Activated CD8-positive, alpha-beta T cell treated with anti-CD3 and anti-CD28 coated beads for 36 hours (primary cell): ENCODE measurements around the gene HDGFL2. TPM values are rescaled to one million over a fixed set of nuclear protein-coding genes. Genes with fewer than 3 reads are reported as not detected.

Experiments used
- ATAC-seq: fragments of 200-7000 bp; cut with Tn5 transposase; one replicate; pipeline ENCODE4 v1.10.0; 2021; ENCODE audit warnings: mild to moderate bottlenecking, moderate library complexity
- CTCF ChIA-PET: fragments of 350-600 bp; sonication (Branson Sonifier 250); formaldehyde crosslinking; loops from one replicate; lab custom pipeline; 2021; ENCODE audit warnings: antibody characterized with exemption; lab: Charles Lee
- POLR2A ChIA-PET: fragments of 350-600 bp; sonication (Branson Sonifier 250); formaldehyde crosslinking; loops from one replicate; lab custom pipeline; 2021; ENCODE audit warnings: antibody characterized with exemption; lab: Charles Lee
- DNase-seq: peaks from one replicate; pipeline ENCODE4 v3.0.0-alpha.2; 2020
- H3K27ac Mint-ChIP-seq: one replicate; pipeline ENCODE4 v1.8.0; 2021; ENCODE audit warnings: mild to moderate bottlenecking, mixed read lengths
- H3K27me3 Mint-ChIP-seq: one replicate; pipeline ENCODE4 v1.8.0; 2021; ENCODE audit warnings: mixed read lengths
- H3K36me3 Mint-ChIP-seq: one replicate; pipeline ENCODE4 v1.8.0; 2021; ENCODE audit warnings: low read depth, mixed read lengths
- H3K4me1 Mint-ChIP-seq: one replicate; pipeline ENCODE4 v1.8.0; 2021; ENCODE audit warnings: low read depth, mixed read lengths
- H3K4me3 Mint-ChIP-seq: one replicate; pipeline ENCODE4 v1.8.0; 2021; ENCODE audit warnings: mild to moderate bottlenecking, moderate library complexity, mixed read lengths
- H3K9me3 Mint-ChIP-seq: one replicate; pipeline ENCODE4 v1.8.0; 2021; ENCODE audit warnings: mixed read lengths
- intact Hi-C: fragments of 100-400 bp; cut with micrococcal nuclease; formaldehyde crosslinking; loops from one replicate; pipeline ENCODE4 v1.10.0; 2022
- total RNA-seq, 2 experiments: library from RNA; stranded (reverse); gene quantifications; one replicate each; pipeline ENCODE4 v1.2.3, GENCODE V29; 2021
- TF ChIP-seq, protein P1 (sequence below): fragments of 200-600 bp; IDR thresholded peaks from one replicate; pipeline ENCODE4 v1.8.0; 2022; ENCODE audit warnings: antibody characterized with exemption, mild to moderate bottlenecking

Gene HDGFL2
- total RNA-seq, 2 experiments from 2014 or later = 37.5 to 44.0 TPM

DNA sequence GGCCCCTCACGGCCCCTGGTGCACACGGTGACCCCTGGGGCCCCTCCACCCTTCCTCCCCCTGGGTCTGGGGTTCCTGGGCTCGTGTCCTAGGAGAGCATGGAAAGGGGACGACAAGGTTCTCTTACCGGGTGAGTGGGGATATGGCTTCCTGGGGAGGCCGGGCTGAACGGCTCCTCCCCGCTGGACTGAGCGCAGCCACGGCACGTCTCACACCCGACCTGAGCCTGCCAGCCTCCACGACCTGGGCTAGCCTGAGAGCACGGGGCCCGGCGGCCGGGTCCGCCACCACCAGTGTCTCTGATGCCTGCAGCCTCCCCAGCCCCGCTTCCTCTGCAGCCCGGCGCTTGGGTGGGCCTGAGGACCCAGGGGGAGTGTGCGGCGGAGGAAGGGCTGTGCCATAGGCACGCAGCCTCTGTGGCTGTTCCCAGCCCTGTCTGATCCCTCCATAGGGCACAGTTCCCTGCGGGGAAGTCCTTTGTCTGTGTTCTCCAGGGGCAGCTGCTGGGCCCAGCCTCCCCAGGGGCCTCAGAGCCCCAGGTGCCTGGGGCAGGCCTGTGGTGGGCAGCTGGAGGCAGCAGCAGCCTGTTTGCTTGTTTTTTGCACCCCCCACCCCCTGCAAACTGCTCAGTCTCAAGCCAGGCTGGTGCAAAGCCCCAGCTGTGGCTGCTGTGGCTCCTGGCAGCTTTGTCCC is 31.2 kb downstream of the HDGFL2 start:
- TF ChIP-seq, protein P1, sequence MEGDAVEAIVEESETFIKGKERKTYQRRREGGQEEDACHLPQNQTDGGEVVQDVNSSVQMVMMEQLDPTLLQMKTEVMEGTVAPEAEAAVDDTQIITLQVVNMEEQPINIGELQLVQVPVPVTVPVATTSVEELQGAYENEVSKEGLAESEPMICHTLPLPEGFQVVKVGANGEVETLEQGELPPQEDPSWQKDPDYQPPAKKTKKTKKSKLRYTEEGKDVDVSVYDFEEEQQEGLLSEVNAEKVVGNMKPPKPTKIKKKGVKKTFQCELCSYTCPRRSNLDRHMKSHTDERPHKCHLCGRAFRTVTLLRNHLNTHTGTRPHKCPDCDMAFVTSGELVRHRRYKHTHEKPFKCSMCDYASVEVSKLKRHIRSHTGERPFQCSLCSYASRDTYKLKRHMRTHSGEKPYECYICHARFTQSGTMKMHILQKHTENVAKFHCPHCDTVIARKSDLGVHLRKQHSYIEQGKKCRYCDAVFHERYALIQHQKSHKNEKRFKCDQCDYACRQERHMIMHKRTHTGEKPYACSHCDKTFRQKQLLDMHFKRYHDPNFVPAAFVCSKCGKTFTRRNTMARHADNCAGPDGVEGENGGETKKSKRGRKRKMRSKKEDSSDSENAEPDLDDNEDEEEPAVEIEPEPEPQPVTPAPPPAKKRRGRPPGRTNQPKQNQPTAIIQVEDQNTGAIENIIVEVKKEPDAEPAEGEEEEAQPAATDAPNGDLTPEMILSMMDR = no peak
- H3K4me1 Mint-ChIP-seq = peaks cover 8% of the 10 kb centered on the region
- no peak overlapping the region for H3K27ac Mint-ChIP-seq
- H3K36me3 Mint-ChIP-seq = peaks cover 3% of the 10 kb centered on the region
- DNase-seq (no peak), ATAC-seq (no peak)
- ChIA-PET POLR2A (no interaction called here), CTCF (interaction anchor here (1.2 kb wide), 1 partner anchor 22 kb away, joined by 4 read pairs; no protein-coding TSS in a partner anchor)
- H3K4me3 Mint-ChIP-seq = no peak overlapping the region
- intact Hi-C loops = no loop called here
- H3K9me3 Mint-ChIP-seq = no peaks in the 10 kb centered on the region
- H3K27me3 Mint-ChIP-seq = no peaks in the 10 kb centered on the region

DNA sequence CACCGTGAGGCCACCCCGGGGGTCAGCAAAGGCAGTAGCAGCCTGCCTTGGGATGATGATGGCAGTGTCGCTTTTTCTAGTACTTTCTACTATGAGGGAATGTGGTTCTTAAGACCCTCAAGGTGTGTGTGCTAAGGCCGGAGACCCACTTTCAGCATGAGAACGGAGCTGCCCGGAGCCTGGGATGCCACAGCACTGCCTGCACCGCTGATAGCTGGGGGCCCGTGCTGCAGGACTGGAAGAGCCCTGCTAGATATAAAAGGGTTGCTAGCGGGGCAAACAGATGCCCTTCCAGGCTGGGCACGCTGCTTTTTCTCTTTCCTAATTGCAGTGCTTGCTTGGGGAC is 31.7 kb downstream of the HDGFL2 start:
- intact Hi-C loops = no loop called here
- ATAC-seq = no peak
- no peak overlapping the region for H3K4me3 Mint-ChIP-seq
- DNase-seq = no peak
- no peaks in the 10 kb centered on the region for H3K27me3 Mint-ChIP-seq
- no peaks in the 10 kb centered on the region for H3K9me3 Mint-ChIP-seq
- TF ChIP-seq, protein P1 = no peak
- H3K27ac Mint-ChIP-seq = no peak overlapping the region
- H3K36me3 Mint-ChIP-seq = peaks cover 3% of the 10 kb centered on the region
- H3K4me1 Mint-ChIP-seq = peaks cover 8% of the 10 kb centered on the region
- ChIA-PET POLR2A (no interaction called here), CTCF (interaction anchor here (1.2 kb wide), 1 partner anchor 22 kb away, joined by 4 read pairs; no protein-coding TSS in a partner anchor)

DNA sequence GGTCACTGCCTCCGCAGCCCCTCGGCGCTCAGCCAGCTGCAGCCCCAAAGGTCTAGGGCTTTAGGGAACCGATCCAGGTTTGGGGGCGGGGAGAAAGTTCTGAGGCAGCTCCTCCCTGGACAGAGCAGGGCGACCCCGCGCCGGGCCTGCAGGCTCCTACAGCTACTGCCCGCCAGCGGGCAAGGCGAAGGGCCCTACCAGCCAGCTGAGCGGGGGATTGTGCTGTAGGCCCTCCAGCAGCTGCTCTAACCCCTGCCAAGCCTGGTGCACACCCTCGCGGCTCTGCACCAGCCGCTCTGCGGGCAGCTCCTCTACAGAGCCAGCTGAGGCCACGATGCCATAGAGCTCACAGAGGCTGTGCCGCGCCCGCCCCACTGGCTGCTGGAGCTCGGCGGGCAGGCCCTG is 32.2 kb downstream of the HDGFL2 start:
- H3K27ac Mint-ChIP-seq = no peak overlapping the region
- no peaks in the 10 kb centered on the region for H3K27me3 Mint-ChIP-seq
- no peak for DNase-seq
- no peaks in the 10 kb centered on the region for H3K9me3 Mint-ChIP-seq
- intact Hi-C loops = no loop called here
- ATAC-seq = no peak
- peaks cover 8% of the 10 kb centered on the region for H3K4me1 Mint-ChIP-seq
- H3K4me3 Mint-ChIP-seq = no peak overlapping the region
- TF ChIP-seq, protein P1 = no peak
- peaks cover 3% of the 10 kb centered on the region for H3K36me3 Mint-ChIP-seq
- CTCF ChIA-PET = no interaction called here
- POLR2A ChIA-PET = no interaction called here

DNA sequence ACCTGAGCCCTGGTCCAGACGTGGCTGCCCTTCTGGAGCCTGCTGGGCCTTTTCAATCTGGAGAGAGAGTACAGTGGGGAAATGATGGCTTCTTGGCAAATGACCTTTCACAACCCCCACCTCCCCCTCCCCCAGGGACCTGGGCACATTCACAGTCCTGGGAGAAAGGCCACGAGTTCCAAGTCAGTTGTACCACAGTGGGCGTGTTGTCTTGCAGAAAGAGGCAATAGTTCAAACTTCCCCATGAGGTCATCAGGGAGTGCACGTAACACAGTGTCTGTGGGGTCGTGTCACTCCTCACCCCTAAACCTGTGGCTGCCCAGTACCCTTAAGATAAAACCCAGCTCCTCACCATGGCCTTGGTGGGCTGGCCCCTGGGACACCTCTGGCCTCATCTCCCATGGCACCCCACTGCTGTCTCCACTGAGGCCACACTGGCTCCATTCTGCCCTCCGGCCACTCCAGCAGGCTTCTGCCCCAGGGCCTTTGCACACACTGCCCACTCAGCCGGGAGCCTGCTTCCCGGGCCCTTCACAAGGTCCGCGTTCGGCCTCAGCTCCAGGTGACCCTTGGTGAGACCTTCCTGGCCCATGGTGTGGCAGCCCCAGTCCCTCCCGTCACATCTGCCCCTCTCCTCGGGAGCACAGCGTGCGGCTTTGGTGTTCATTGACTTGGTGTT is 32.9 kb downstream of the HDGFL2 start:
- ChIA-PET POLR2A (no interaction called here), CTCF (no interaction called here)
- DNase-seq (no peak), ATAC-seq (no peak)
- Mint-ChIP-seq H3K4me1 (peaks cover 8% of the 10 kb centered on the region), H3K4me3 (no peak overlapping the region), H3K9me3 (no peaks in the 10 kb centered on the region), H3K27me3 (no peaks in the 10 kb centered on the region), H3K27ac (no peak overlapping the region), H3K36me3 (peaks cover 3% of the 10 kb centered on the region)
- TF ChIP-seq, protein P1 = no peak
- intact Hi-C loops = no loop called here
